RWPE2 (cell line): Measurements from ENCODE around the gene MRPL12.

ENCODE experiments used
- ATAC-seq: fragments of 200-7000 bp; cut with Tn5 transposase; 3 replicates; pipeline ENCODE4 v1.9.1; 2021; ENCODE audit warnings: low read depth
- DNase-seq: peaks from one replicate; pipeline ENCODE4 v3.0.0-alpha.2; 2020; ENCODE audit warnings: low spot score
- H3K27ac ChIP-seq: fragments of 450-650 bp; 2 replicates; pipeline ENCODE4 v1.5.1; 2017; ENCODE audit warnings: mild to moderate bottlenecking; ENCODE audit not compliant: poor library complexity, severe bottlenecking
- H3K27me3 ChIP-seq: fragments of 250-450 bp; sonication (Bioruptor Pico); 2 replicates; pipeline ENCODE4 v1.5.1; 2021; ENCODE audit warnings: mild to moderate bottlenecking, moderate library complexity; ENCODE audit not compliant: insufficient read depth, poor library complexity, severe bottlenecking
- H3K36me3 ChIP-seq: fragments of 250-450 bp; sonication (Bioruptor Pico); 2 replicates; pipeline ENCODE4 v1.5.1; 2020; ENCODE audit warnings: low read depth, mild to moderate bottlenecking, moderate library complexity
- H3K4me1 ChIP-seq: fragments of 250-450 bp; sonication (Bioruptor Pico); 2 replicates; pipeline ENCODE4 v1.5.1; 2021; ENCODE audit warnings: mild to moderate bottlenecking, moderate library complexity; ENCODE audit not compliant: insufficient read depth, poor library complexity, severe bottlenecking
- H3K4me3 ChIP-seq: fragments of 250-450 bp; sonication (Bioruptor Pico); 2 replicates; pipeline ENCODE4 v1.5.1; 2021; ENCODE audit warnings: mild to moderate bottlenecking, moderate library complexity; ENCODE audit not compliant: severe bottlenecking
- H3K9me3 ChIP-seq: fragments of 250-450 bp; sonication (Bioruptor Pico); 2 replicates; pipeline ENCODE4 v1.5.1; 2021; ENCODE audit warnings: mild to moderate bottlenecking, moderate library complexity; ENCODE audit not compliant: severe bottlenecking
- CTCF ChIP-seq: fragments of 450-650 bp; IDR thresholded peaks from one replicate; pipeline ENCODE4 v1.5.1; 2017; ENCODE audit warnings: mild to moderate bottlenecking, moderate library complexity; ENCODE audit not compliant: poor library complexity, severe bottlenecking

The MRPL12 gene

DNA sequence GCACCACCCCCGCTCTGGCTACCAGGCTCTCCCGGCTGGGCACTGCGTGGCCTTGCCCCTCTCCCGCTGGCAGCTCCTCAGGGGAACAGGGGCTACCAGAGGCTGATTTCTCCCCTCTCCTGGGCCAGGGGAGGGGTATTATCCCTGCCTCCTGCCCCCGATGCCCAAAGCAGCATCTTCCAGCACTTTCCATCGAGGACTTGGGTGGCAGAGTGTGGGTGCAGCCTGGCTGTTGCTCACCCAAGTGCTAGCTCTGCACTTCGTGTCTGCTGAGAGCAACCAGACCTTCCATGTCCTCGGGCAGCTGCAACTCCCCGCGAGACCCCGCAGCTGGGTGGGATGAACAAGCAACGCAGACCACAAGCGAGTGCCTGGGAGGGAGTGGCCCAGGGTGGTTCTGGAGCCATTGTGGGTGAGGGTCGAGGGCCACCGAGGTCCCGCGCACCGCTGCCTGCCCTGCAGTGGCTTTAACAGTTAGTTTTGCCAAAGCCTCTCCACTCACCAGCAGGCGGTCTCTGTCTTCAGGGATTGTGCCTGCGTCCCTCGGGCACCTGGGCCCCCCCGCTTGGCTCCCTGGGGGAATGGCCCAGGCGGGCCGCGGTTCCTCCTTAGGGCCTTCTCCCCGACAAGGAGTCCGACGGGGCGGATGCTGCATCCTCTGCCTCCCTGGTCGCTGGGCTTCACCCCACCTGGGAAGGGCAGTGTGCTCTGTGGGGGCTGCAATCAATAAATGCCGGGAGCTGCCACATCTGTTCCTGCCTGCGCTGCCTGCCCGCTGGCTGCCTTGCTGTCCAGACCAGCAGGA, 17.3 kb downstream of the MRPL12 start:
- no peak overlapping the region for H3K27ac ChIP-seq
- ATAC-seq: no peak

DNA sequence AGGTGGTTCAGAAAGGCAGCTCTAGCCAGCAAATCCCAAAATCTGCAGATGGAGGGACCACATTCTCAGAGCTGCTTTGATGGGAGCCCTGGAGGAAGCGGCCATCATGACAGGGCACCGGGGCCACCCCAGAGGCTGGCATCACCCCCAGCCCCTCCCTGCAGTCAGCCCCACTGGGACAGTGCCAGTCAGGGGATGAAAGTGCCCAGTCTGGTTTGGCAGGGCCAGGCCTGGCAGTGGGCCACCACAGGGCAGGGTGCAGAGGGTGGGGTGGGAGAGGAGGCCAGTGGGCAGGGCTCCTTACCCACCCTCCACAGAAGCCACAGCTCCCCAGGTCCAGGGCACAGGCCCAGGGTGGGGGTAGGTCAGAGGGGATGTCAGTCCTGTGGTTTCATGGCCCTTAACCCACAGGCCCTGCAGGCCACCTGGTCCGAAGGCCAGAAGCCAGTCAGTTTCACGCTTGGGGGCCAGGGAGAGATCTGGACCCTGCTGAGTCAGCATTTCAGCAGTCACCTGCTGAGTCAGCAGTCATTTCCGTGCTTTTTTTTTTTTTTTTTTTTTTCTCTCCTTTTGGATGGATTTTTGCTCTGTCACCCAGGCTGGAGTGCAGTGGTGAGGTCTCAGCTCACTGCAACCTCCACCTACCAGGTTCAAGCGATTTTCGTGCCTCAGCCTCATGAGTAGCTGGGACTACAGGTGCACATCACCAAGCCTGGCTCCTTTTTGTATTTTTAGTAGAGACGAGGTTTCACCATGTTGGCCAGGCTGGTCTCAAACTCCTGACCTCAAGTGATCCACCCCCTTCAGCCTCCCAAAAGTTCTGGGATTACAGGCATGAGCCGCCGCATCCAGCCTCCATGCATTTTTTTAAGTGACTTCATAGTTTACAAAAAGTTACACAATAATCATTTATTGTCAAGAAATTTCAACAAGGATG, 19.3 kb downstream of the MRPL12 start:
- DNase-seq (peak; percentile 69), ATAC-seq (peak; percentile 28)
- Histone ChIP-seq H3K4me1 (peaks cover 24% of the 10 kb centered on the region), H3K36me3 (peaks cover 9% of the 10 kb centered on the region), H3K27ac (no peak overlapping the region), H3K27me3 (no peaks in the 10 kb centered on the region), H3K9me3 (no peaks in the 10 kb centered on the region), H3K4me3 (no peak overlapping the region)
- no peak for TF ChIP-seq CTCF

More for the DNA sequence above, 17.3 kb downstream of the MRPL12 start:
- no peak for TF ChIP-seq CTCF
- no peaks in the 10 kb centered on the region for H3K27me3 ChIP-seq
- no peak overlapping the region for H3K4me3 ChIP-seq
- H3K4me1 ChIP-seq: peaks cover 24% of the 10 kb centered on the region
- no peaks in the 10 kb centered on the region for H3K9me3 ChIP-seq
- peaks cover 15% of the 10 kb centered on the region for H3K36me3 ChIP-seq
- peak; percentile 62 for DNase-seq

DNA sequence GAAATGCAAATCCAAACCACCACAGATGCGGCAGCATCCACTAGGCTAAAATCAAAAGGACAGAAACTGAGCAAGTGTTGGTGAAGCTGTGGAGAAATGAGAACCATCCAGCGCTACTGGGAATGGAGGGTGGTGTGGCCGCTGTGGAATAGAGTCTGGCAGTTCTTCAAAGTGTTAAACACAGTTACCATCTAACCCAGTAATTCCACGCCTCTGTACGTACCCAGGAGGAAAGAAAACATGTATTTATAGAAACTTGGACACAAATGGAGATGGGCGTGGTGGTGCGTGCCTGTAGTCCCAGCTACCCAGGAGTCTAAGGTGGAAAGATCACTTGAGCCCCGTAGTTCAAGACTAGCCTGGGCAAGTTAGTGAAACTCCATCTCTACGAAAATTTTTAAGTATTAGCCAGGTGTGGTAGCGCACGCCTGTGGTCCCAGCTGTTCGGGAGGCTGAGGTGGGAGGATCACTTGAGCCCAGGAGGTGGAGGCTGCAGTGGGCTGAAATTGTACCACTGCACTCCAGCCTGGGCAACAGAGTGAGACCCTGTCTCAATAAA, 20.6 kb downstream of the MRPL12 start:
- Histone ChIP-seq H3K4me3 (no peak overlapping the region), H3K27ac (no peak overlapping the region), H3K9me3 (no peaks in the 10 kb centered on the region), H3K4me1 (peaks cover 24% of the 10 kb centered on the region), H3K27me3 (no peaks in the 10 kb centered on the region), H3K36me3 (no peaks in the 10 kb centered on the region)
- ATAC-seq (peak; percentile 49), DNase-seq (peak; percentile 27)
- TF ChIP-seq CTCF: no peak

GRCh38 chr17:81725439-81725838, 22.3 kb downstream of the MRPL12 start:
- DNase-seq: no peak
- peaks cover 24% of the 10 kb centered on the region for H3K4me1 ChIP-seq

More at GRCh38 chr17:81725439-81725838, 22.3 kb downstream of the MRPL12 start:
- Histone ChIP-seq H3K27me3 (no peaks in the 10 kb centered on the region), H3K27ac (no peak overlapping the region), H3K36me3 (no peaks in the 10 kb centered on the region), H3K4me3 (no peak overlapping the region), H3K9me3 (no peaks in the 10 kb centered on the region)
- TF ChIP-seq CTCF: no peak
- ATAC-seq: no peak
